Mesothelial cell of epicardium (in vitro differentiated cells): ENCODE results near the gene MESD. TPM values are rescaled to one million over a fixed set of nuclear protein-coding genes. Genes with fewer than 3 reads are reported as not detected.
A peak's percentile ranks its signal among the peaks of the same experiment; 100 is the strongest.

Source experiments
- DNase-seq, 2 experiments: peaks; one replicate each; pipeline ENCODE4 v3.0.0; 2021; ENCODE audit warnings: low spot score in 2 of 2; ENCODE audit not compliant: unreplicated experiment in 2 of 2
- H3K27ac Mint-ChIP-seq: 2 replicates; pipeline ENCODE4 v1.8.0; 2021; ENCODE audit warnings: mixed read lengths
- H3K27me3 Mint-ChIP-seq: 2 replicates; pipeline ENCODE4 v1.8.0; 2021; ENCODE audit warnings: low read depth, mixed read lengths
- H3K36me3 Mint-ChIP-seq: 2 replicates; pipeline ENCODE4 v1.8.0; 2021; ENCODE audit warnings: mixed read lengths
- H3K4me1 Mint-ChIP-seq: 2 replicates; pipeline ENCODE4 v1.8.0; 2021; ENCODE audit warnings: mixed read lengths
- H3K4me3 Mint-ChIP-seq: 2 replicates; pipeline ENCODE4 v1.8.0; 2021; ENCODE audit warnings: mild to moderate bottlenecking, moderate library complexity, mixed read lengths
- H3K9me3 Mint-ChIP-seq: 2 replicates; pipeline ENCODE4 v1.8.0; 2021; ENCODE audit warnings: mixed read lengths
- total RNA-seq: library from RNA; stranded (reverse); gene quantifications from 3 replicates; pipeline ENCODE4 v1.2.1, GENCODE V29; 2021
- TF ChIP-seq, protein P1 (sequence below): fragments of 200-600 bp; sonication (generic); IDR thresholded peaks from one replicate; pipeline ENCODE4 v1.5.0; 2021; ENCODE audit warnings: antibody characterized with exemption; ENCODE audit not compliant: unreplicated experiment

The MESD gene
- total RNA-seq, 1 donor from 2014 or later = 34.9 TPM

DNA sequence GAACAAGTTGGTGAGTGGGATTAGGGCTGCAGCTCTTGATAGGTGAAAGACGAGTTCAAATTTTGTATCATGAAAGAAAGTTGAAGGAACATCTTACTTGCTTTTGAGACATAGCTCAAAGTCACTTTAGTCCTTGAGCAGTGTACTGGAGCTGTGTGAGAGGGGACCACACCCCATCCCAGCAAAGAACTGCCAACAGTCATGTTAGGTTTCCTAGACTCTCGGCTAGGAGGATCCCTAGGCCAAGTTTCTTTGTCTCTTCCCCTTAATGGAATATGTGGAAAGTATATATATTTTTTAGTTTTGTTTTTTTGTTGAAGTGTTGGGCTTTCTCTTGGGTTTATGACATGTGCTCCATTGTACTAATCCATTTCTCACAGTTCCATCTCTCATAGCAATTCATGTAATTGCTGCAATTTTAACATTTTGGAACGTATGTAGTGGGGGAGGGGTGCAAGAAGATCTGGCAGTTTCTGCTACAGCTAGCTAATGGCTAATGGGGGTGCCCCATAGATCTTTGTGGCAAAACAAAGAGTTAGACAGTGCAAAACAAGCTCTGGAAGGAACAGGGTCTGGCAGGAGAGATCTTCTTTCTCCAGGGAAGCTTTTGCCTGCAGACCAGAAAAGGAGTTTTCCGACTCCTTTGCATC is 36.2 kb upstream of the MESD start:
- Mint-ChIP-seq H3K9me3 (peaks cover 10% of the 10 kb centered on the region), H3K36me3 (no peaks in the 10 kb centered on the region), H3K27me3 (no peaks in the 10 kb centered on the region), H3K4me1 (peaks cover 21% of the 10 kb centered on the region), H3K27ac (no peak overlapping the region), H3K4me3 (no peak overlapping the region)
- DNase-seq = no peak
- TF ChIP-seq, protein P1, sequence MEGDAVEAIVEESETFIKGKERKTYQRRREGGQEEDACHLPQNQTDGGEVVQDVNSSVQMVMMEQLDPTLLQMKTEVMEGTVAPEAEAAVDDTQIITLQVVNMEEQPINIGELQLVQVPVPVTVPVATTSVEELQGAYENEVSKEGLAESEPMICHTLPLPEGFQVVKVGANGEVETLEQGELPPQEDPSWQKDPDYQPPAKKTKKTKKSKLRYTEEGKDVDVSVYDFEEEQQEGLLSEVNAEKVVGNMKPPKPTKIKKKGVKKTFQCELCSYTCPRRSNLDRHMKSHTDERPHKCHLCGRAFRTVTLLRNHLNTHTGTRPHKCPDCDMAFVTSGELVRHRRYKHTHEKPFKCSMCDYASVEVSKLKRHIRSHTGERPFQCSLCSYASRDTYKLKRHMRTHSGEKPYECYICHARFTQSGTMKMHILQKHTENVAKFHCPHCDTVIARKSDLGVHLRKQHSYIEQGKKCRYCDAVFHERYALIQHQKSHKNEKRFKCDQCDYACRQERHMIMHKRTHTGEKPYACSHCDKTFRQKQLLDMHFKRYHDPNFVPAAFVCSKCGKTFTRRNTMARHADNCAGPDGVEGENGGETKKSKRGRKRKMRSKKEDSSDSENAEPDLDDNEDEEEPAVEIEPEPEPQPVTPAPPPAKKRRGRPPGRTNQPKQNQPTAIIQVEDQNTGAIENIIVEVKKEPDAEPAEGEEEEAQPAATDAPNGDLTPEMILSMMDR = no peak

- no peak overlapping the region for H3K4me3 Mint-ChIP-seq
- TF ChIP-seq, protein P1 = no peak
Measured at GRCh38 chr15:81024936-81025335, 35.3 kb upstream of the MESD start.

DNA sequence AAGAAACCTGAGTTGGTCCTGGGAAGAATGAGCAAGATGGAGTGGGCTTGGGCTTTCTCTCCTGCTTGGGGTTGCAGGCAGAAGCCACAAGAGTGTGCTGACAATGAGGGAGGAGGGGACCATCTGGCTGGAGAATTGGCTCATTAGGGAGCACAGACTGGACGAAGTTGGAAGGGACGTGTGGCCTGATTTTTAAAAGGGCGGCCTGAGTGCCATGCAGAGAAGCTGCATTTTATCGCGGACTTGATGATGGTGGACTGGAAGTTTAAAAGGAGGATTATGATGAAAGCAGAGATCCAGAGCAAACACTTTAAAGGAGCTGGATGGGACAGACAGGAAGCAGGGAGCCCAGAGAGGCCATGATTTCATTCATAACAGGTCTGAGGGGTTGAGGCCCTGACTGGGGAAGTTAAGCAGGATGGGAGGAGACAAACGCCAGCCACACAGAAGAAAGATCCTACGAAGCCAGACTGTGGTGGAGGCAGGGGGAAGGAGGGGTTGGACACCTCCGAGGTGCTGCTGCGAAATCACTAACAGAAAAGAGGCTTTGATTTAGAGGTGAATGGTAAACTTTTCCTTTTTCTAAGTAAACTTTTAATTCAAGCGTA is 34.8 kb upstream of the MESD start:
- no peaks in the 10 kb centered on the region for H3K27me3 Mint-ChIP-seq
- H3K4me3 Mint-ChIP-seq = no peak overlapping the region
- peaks cover 21% of the 10 kb centered on the region for H3K4me1 Mint-ChIP-seq
- no peak for DNase-seq
- no peaks in the 10 kb centered on the region for H3K36me3 Mint-ChIP-seq
- H3K9me3 Mint-ChIP-seq = no peaks in the 10 kb centered on the region
- TF ChIP-seq, protein P1 = no peak
- peak overlapping the region; percentile 67 for H3K27ac Mint-ChIP-seq

More at GRCh38 chr15:81024936-81025335, 35.3 kb upstream of the MESD start:
- no peaks in the 10 kb centered on the region for H3K27me3 Mint-ChIP-seq
- H3K27ac Mint-ChIP-seq = peak overlapping the region; percentile 67
- H3K36me3 Mint-ChIP-seq = no peaks in the 10 kb centered on the region
- DNase-seq = no peak
- peaks cover 5% of the 10 kb centered on the region for H3K9me3 Mint-ChIP-seq
- peaks cover 21% of the 10 kb centered on the region for H3K4me1 Mint-ChIP-seq

GRCh38 chr15:81023483-81024264 is 34.1 kb upstream of the MESD start:
- Mint-ChIP-seq H3K9me3 (no peaks in the 10 kb centered on the region), H3K4me1 (peaks cover 21% of the 10 kb centered on the region), H3K27me3 (no peaks in the 10 kb centered on the region), H3K36me3 (no peaks in the 10 kb centered on the region), H3K4me3 (no peak overlapping the region), H3K27ac (peak overlapping the region; percentile 67)
- no peak for DNase-seq
- TF ChIP-seq, protein P1 = no peak

- no peaks in the 10 kb centered on the region for H3K27me3 Mint-ChIP-seq
- H3K4me3 Mint-ChIP-seq = no peak overlapping the region
- DNase-seq = no peak
- no peaks in the 10 kb centered on the region for H3K36me3 Mint-ChIP-seq
- peak overlapping the region; percentile 62 for H3K27ac Mint-ChIP-seq
- peaks cover 19% of the 10 kb centered on the region for H3K4me1 Mint-ChIP-seq
- TF ChIP-seq, protein P1 = no peak
- H3K9me3 Mint-ChIP-seq = no peaks in the 10 kb centered on the region
Measured at GRCh38 chr15:81021321-81021720, 31.7 kb upstream of the MESD start.
